Measurements from ENCODE around the gene GDI2. TPM values are rescaled to one million over a fixed set of nuclear protein-coding genes. Genes with fewer than 3 reads are reported as not detected.
"Not testable (repeated sequence)": the region's sequence is repeated elsewhere in the genome, so short reads cannot be mapped to it uniquely, and the experiment has no call there.

GDI2 gene
- total and polyA plus RNA-seq, 2 experiments from 2014 or later = 182 to 218 TPM

- Histone ChIP-seq H3K36me3 (no peaks in the 10 kb centered on the region), H3K4me3 (no peak overlapping the region), H3K27me3 (no peaks in the 10 kb centered on the region), H3K9me3 (ENCODE audit: low read depth) (no peaks in the 10 kb centered on the region), H3K27ac (peak overlapping the region; percentile 17), H3K4me1 (ENCODE audit: low read depth) (peaks cover 17% of the 10 kb centered on the region)
- TF ChIP-seq CTCF (IDR thresholded peaks at IDR 0.05; ENCODE audit: low read depth, low read length) = no peak
- no peak for DNase-seq (ENCODE audit: low read depth in 1 of 2, low spot score in 1 of 2)
These were observed 17.6 kb upstream of the GDI2 start for GRCh38 chr10:5830629-5831445.

- Histone ChIP-seq H3K9me3 (ENCODE audit: low read depth) (no peaks in the 10 kb centered on the region), H3K36me3 (no peaks in the 10 kb centered on the region), H3K4me3 (no peak overlapping the region), H3K4me1 (ENCODE audit: low read depth) (peaks cover 13% of the 10 kb centered on the region), H3K27me3 (no peaks in the 10 kb centered on the region), H3K27ac (peak overlapping the region; percentile 66)
- DNase-seq (ENCODE audit: low read depth in 1 of 2, low spot score in 1 of 2) = no peak
- no peak for TF ChIP-seq CTCF (IDR thresholded peaks at IDR 0.05; ENCODE audit: low read depth, low read length)
These were observed 16.0 kb upstream of the GDI2 start for GRCh38 chr10:5829267-5829666.

GRCh38 chr10:5828725-5829124, 15.5 kb upstream of the GDI2 start:
- no peak for TF ChIP-seq CTCF (IDR thresholded peaks at IDR 0.05; ENCODE audit: low read depth, low read length)
- no peak for DNase-seq (ENCODE audit: low read depth in 1 of 2, low spot score in 1 of 2)
- H3K9me3 ChIP-seq (ENCODE audit: low read depth) = no peaks in the 10 kb centered on the region
- H3K4me1 ChIP-seq (ENCODE audit: low read depth) = peaks cover 9% of the 10 kb centered on the region
- no peaks in the 10 kb centered on the region for H3K27me3 ChIP-seq
- no peak overlapping the region for H3K4me3 ChIP-seq
- no peaks in the 10 kb centered on the region for H3K36me3 ChIP-seq
- H3K27ac ChIP-seq = peak overlapping the region; percentile 66

GRCh38 chr10:5827841-5828240, 14.6 kb upstream of the GDI2 start:
- no peak for TF ChIP-seq CTCF (IDR thresholded peaks at IDR 0.05; ENCODE audit: low read depth, low read length)
- no peaks in the 10 kb centered on the region for H3K27me3 ChIP-seq

GRCh38 chr10:5826511-5826910, 13.3 kb upstream of the GDI2 start:
- not testable (repeated sequence) for H3K4me1 ChIP-seq (ENCODE audit: low read depth); DNase-seq (ENCODE audit: low read depth in 1 of 2, low spot score in 1 of 2); H3K27ac ChIP-seq; H3K27me3 ChIP-seq; H3K4me3 ChIP-seq; H3K9me3 ChIP-seq (ENCODE audit: low read depth); H3K36me3 ChIP-seq

More at GRCh38 chr10:5827841-5828240, 14.6 kb upstream of the GDI2 start:
- Histone ChIP-seq H3K36me3 (no peaks in the 10 kb centered on the region), H3K9me3 (ENCODE audit: low read depth) (no peaks in the 10 kb centered on the region), H3K4me3 (no peak overlapping the region), H3K4me1 (ENCODE audit: low read depth) (peaks cover 7% of the 10 kb centered on the region), H3K27ac (no peak overlapping the region)
- DNase-seq (ENCODE audit: low read depth in 1 of 2, low spot score in 1 of 2) = no peak

GRCh38 chr10:5818894-5819293, 5.7 kb upstream of the GDI2 start:
- no peaks in the 10 kb centered on the region for H3K9me3 ChIP-seq (ENCODE audit: low read depth)
- H3K27ac ChIP-seq = no peak overlapping the region
- no peaks in the 10 kb centered on the region for H3K27me3 ChIP-seq
- H3K4me3 ChIP-seq = no peak overlapping the region
- DNase-seq (ENCODE audit: low read depth in 1 of 2, low spot score in 1 of 2) = no peak
- peaks cover 8% of the 10 kb centered on the region for H3K4me1 ChIP-seq (ENCODE audit: low read depth)
- no peaks in the 10 kb centered on the region for H3K36me3 ChIP-seq
- TF ChIP-seq CTCF (IDR thresholded peaks at IDR 0.05; ENCODE audit: low read depth, low read length) = no peak

Measured in cardiac muscle cell (in vitro differentiated cells and primary cell).